ENCODE results near the gene CAPN1. TPM values are rescaled to one million over a fixed set of nuclear protein-coding genes. Genes with fewer than 3 reads are reported as not detected.
"Not testable (repeated sequence)": the region's sequence is repeated elsewhere in the genome, so short reads cannot be mapped to it uniquely, and the experiment has no call there.

CAPN1 gene
- total RNA-seq, 1 donor = 164 TPM

DNA sequence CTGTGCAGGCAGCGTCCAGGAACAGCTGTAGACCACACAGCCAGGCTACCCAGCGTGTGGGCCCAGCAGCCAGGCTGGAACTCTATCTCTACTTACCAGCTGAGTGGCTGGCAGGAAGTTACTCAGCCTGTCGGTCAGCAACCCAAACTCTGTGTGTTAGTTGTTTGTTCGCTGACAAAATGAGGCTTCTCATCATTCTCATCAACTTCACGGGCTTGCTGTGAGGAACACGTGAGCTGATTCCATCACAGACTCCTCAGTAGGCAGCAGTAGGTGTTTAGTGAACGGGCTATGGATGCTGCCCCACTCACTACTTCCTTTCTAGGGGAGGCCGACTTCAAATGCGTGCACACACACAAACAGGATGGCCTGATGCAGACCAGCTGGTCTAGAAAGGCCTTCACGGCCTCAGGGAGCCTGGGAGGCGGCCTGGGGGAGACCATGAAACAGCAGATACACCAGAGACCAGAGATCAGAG lies 12.5 kb upstream of the CAPN1 start:
- H3K4me3 ChIP-seq (ENCODE audit: low read depth, low read length) = no peak overlapping the region
- no peak for DNase-seq (ENCODE audit: low read depth)
- TF ChIP-seq, protein P1, sequence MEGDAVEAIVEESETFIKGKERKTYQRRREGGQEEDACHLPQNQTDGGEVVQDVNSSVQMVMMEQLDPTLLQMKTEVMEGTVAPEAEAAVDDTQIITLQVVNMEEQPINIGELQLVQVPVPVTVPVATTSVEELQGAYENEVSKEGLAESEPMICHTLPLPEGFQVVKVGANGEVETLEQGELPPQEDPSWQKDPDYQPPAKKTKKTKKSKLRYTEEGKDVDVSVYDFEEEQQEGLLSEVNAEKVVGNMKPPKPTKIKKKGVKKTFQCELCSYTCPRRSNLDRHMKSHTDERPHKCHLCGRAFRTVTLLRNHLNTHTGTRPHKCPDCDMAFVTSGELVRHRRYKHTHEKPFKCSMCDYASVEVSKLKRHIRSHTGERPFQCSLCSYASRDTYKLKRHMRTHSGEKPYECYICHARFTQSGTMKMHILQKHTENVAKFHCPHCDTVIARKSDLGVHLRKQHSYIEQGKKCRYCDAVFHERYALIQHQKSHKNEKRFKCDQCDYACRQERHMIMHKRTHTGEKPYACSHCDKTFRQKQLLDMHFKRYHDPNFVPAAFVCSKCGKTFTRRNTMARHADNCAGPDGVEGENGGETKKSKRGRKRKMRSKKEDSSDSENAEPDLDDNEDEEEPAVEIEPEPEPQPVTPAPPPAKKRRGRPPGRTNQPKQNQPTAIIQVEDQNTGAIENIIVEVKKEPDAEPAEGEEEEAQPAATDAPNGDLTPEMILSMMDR (IDR thresholded peaks at IDR 0.05; ENCODE audit: insufficient read depth, low read length) = no peak

DNA sequence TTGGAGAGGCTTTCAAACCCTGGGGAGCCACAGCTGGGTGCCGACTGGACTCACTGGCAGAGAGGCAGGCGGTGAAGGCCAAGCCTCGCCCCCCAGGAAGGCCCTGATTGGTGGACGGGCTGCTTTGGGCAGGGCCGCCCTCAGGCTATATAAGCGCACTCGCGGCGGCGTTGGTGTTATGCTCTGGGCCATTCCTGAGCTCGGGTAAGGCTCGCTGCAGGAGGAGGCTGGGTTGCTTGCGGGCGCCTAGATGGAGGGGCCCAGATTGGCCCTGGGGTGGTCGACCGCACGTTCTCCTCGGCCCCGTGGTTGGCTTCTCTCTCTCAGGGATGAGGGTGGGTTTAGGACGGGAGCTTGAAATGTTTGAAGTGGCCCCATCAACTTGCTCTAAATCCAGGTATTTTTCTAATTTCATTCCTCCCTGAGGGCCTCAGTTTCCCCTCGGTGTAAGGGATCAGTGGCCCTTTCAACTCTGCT lies 11.6 kb upstream of the CAPN1 start, which contains the start of gene SPDYC:
Gene SPDYC (plus strand): TSS at position 176 of the 477 bp plus-strand sequence. CDS start 1,125 bp downstream, outside the sequence.
- no peak for DNase-seq (ENCODE audit: low read depth)
- H3K4me3 ChIP-seq (ENCODE audit: low read depth, low read length) = no peak within 1 kb of the TSS
- TF ChIP-seq, protein P1 (IDR thresholded peaks at IDR 0.05; ENCODE audit: insufficient read depth, low read length) = no peak

DNA sequence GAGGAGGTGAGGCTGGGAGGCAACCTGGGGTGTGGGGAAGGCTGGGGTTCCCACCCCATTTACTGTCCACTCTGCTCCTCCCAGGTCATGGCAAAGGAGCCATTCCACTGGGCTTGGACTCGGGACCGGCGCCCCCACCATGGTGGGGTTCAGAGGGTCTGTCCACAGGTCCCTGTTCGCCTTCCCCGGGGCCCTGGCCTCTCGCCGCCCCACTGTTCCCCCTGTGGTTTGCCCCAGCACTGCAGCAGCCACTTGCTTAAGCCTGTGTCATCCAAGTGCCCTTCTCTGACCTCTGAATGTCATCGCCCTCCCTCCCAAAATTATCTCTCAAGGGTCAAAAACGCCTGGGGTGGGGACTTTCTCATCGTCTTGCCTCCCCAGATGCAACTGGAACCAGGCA lies 9.1 kb upstream of the CAPN1 start:
- H3K4me3 ChIP-seq (ENCODE audit: low read depth, low read length) = no peak overlapping the region
- no peak for DNase-seq (ENCODE audit: low read depth)
- TF ChIP-seq, protein P1 (IDR thresholded peaks at IDR 0.05; ENCODE audit: insufficient read depth, low read length) = no peak

DNA sequence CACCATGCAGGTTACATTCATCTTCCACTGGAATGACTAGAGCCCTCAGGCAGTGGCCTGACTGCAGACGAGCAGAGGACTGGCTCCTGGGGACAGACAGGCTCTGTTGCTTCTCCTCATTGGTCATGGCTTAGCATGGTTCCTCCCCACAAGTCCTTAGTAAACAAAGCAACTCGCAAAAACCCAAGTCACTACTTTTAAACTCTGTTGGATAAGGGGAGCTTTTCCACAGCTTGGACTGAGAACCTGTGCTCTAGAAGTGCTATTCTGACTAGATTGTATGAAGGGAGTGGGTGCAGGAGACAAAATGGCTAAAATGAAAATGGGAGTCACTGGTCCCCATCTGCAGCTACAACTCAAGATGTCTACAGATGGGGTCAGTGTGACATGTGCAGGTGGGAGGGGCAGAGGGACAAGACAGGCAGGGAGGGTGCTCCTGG lies 7.1 kb upstream of the CAPN1 start:
- not testable (repeated sequence) for H3K4me3 ChIP-seq (ENCODE audit: low read depth, low read length); DNase-seq (ENCODE audit: low read depth)

DNA sequence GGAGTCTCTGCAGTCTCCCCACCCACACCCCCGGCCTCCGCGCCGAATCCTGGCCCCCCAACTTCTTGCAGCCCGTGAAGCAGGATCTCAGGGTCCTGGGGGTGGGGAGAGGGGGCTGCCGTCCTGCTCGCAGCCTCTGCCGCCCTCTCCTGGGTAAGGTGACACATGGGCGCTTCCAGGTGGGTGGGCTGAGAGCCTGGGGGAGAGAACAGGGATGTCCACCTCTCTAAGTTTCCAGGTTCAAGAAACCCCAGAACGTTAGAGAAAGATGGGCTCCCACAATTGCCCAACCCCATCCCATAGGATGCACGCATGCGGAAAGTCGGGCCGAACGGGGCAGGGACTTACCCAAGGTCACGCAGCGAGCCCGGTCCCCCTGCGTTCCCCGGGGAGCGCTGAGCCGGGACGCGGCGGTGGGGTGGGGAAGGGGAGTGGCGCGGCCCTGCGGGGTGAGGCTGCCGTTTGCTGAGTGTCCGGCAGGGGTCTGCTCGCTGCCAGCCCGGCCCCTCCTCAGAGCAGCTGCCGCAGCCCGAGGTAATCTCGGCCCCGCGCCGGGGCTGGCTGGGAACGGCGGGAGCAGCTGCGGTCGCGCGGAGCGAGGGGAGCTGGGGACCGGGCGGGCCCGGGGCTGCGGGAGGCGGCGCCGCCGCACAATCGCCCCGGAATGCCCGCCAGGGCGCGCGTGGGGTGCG lies 705 bp upstream of the CAPN1 start:
- peak; percentile 52 for DNase-seq (ENCODE audit: low read depth)
- peak overlapping the region; percentile 93 for H3K4me3 ChIP-seq (ENCODE audit: low read depth, low read length)
- TF ChIP-seq, protein P1 (IDR thresholded peaks at IDR 0.05; ENCODE audit: insufficient read depth, low read length) = peak; percentile 52

DNA sequence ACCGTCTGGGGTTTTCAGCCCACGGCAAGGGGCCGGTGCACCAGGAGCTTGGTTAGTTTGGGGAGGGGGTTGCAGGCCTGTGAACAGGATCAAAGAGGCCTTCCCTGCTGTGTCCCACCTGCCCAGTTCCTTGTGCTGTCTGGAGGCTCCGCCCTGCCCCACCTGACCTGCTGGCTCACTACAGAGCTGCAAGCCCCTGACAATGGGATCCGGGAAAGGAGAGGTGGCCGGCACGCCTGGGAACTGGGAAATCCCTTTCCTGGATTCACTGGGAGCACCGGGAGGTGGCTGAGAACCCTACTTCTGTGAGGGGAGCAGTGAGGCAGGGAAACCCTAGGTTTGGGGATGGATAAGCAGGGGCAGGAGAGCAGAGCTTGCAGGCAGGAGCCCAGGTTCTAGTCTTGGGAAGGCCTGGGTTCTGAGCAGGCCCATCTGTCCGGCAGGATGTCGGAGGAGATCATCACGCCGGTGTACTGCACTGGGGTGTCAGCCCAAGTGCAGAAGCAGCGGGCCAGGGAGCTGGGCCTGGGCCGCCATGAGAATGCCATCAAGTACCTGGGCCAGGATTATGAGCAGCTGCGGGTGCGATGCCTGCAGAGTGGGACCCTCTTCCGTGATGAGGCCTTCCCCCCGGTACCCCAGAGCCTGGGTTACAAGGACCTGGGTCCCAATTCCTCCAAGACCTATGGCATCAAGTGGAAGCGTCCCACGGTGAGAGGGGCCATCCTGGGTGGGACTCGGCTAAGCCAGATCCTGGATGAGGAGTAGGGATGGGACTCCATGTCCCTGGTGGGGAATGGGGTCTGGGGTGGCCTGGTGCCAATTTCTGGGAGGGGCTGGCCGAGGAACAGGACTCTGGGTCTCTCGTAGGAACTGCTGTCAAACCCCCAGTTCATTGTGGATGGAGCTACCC lies 786 bp downstream of the CAPN1 start:
- TF ChIP-seq, protein P1 (IDR thresholded peaks at IDR 0.05; ENCODE audit: insufficient read depth, low read length) = no peak
- H3K4me3 ChIP-seq (ENCODE audit: low read depth, low read length) = peak overlapping the region; percentile 93
- DNase-seq (ENCODE audit: low read depth) = peak; percentile 21

Data from fibroblast of the aortic adventitia (primary cell).